ENCODE data around the gene AKR1C4. TPM values are rescaled to one million over a fixed set of nuclear protein-coding genes. Genes with fewer than 3 reads are reported as not detected.

The AKR1C4 gene
- total and polyA plus RNA-seq, 4 donors, result 3.2 to 260 (median 129) TPM

GRCh38 chr10:5155951-5156350 is 40.7 kb upstream of the AKR1C4 start:
- no peak for DNase-seq (ENCODE audit: low spot score)
- Histone ChIP-seq H3K9ac (ENCODE audit: low read depth in 1 of 2, low read length in 2 of 2) (no peak overlapping the region), H3K4me3 (ENCODE audit: low read depth in 1 of 3, low read length in 3 of 3) (no peak overlapping the region), H3K9me3 (ENCODE audit: control insufficient read depth in 4 of 4, low read length in 3 of 4) (peaks cover 0 to 2% (median 0%) of the 10 kb centered on the region in 4 donors), H3K27ac (ENCODE audit: low read depth in 1 of 2, low read length in 2 of 2) (no peak overlapping the region), H3K36me3 (ENCODE audit: control insufficient read depth in 4 of 4, insufficient read depth in 3 of 4, low read depth in 1 of 4, low read length in 3 of 4) (peaks cover 12 to 72% (median 62%) of the 10 kb centered on the region in 4 donors), H3K27me3 (ENCODE audit: control insufficient read depth in 4 of 4, insufficient read depth in 4 of 4, low read length in 3 of 4) (no peaks in the 10 kb centered on the region), H3K4me1 (ENCODE audit: control insufficient read depth in 4 of 4, insufficient read depth in 4 of 4, low read length in 3 of 4) (no peaks in the 10 kb centered on the region)
- 79% methylated on average over 1 of the region's 1 CpG for WGBS
- no peak for TF ChIP-seq HNF4A (conservative IDR thresholded peaks at IDR 0.05)
- no peak for TF ChIP-seq ZBTB33 (IDR thresholded peaks at IDR 0.05)
- TF ChIP-seq FOXA1 (IDR thresholded peaks at IDR 0.05), result no peak
- TF ChIP-seq RXRA (IDR thresholded peaks at IDR 0.05), result no peak
- TF ChIP-seq REST (IDR thresholded peaks at IDR 0.05), result no peak
- no peak for TF ChIP-seq ATF3 (IDR thresholded peaks at IDR 0.05)
- no peak for TF ChIP-seq EGR1 (IDR thresholded peaks at IDR 0.05; ENCODE audit: low read depth in 2 of 2)
- TF ChIP-seq CTCF (IDR thresholded peaks at IDR 0.05; ENCODE audit: low read depth, low read length, missing input control), result no peak

GRCh38 chr10:5157501-5157900 is 39.1 kb upstream of the AKR1C4 start:
- Histone ChIP-seq H3K27me3 (ENCODE audit: control insufficient read depth in 4 of 4, insufficient read depth in 4 of 4, low read length in 3 of 4) (no peaks in the 10 kb centered on the region), H3K9me3 (ENCODE audit: control insufficient read depth in 4 of 4, low read length in 3 of 4) (no peaks in the 10 kb centered on the region), H3K4me1 (ENCODE audit: control insufficient read depth in 4 of 4, insufficient read depth in 4 of 4, low read length in 3 of 4) (no peaks in the 10 kb centered on the region), H3K27ac (ENCODE audit: low read depth in 1 of 2, low read length in 2 of 2) (no peak overlapping the region), H3K9ac (ENCODE audit: low read depth in 1 of 2, low read length in 2 of 2) (no peak overlapping the region), H3K36me3 (ENCODE audit: control insufficient read depth in 4 of 4, insufficient read depth in 3 of 4, low read depth in 1 of 4, low read length in 3 of 4) (peaks cover 13 to 80% (median 73%) of the 10 kb centered on the region in 4 donors), H3K4me3 (ENCODE audit: low read depth in 1 of 3, low read length in 3 of 3) (no peak overlapping the region)
- WGBS, result 87% methylated on average over 10 of the region's 10 CpGs
- no peak for DNase-seq (ENCODE audit: low spot score)
- TF ChIP-seq JUND (IDR thresholded peaks at IDR 0.05), result no peak

- no peak overlapping the region for H3K9ac ChIP-seq (ENCODE audit: low read depth in 1 of 2, low read length in 2 of 2)
- peaks cover 0 to 2% (median 0%) of the 10 kb centered on the region in 4 donors for H3K9me3 ChIP-seq (ENCODE audit: control insufficient read depth in 4 of 4, low read length in 3 of 4)
- no peaks in the 10 kb centered on the region for H3K4me1 ChIP-seq (ENCODE audit: control insufficient read depth in 4 of 4, insufficient read depth in 4 of 4, low read length in 3 of 4)
- WGBS, result 81% methylated on average over 6 of the region's 6 CpGs
- H3K27ac ChIP-seq (ENCODE audit: low read depth in 1 of 2, low read length in 2 of 2), result peak overlapping the region; percentile 9 to 32
- H3K36me3 ChIP-seq (ENCODE audit: control insufficient read depth in 4 of 4, insufficient read depth in 3 of 4, low read depth in 1 of 4, low read length in 3 of 4), result peaks cover 13 to 78% (median 68%) of the 10 kb centered on the region in 4 donors
- H3K27me3 ChIP-seq (ENCODE audit: control insufficient read depth in 4 of 4, insufficient read depth in 4 of 4, low read length in 3 of 4), result no peaks in the 10 kb centered on the region
- H3K4me3 ChIP-seq (ENCODE audit: low read depth in 1 of 3, low read length in 3 of 3), result no peak overlapping the region
- DNase-seq (ENCODE audit: low spot score), result no peak
- TF ChIP-seq HNF4A (conservative IDR thresholded peaks at IDR 0.05) (no peak), TAF1 (conservative IDR thresholded peaks at IDR 0.05) (no peak), GABPA (IDR thresholded peaks at IDR 0.05 in 1 of 2, conservative IDR thresholded peaks at IDR 0.05 in 1 of 2) (no peak), RAD21 (IDR thresholded peaks at IDR 0.05) (no peak), FOXA2 (IDR thresholded peaks at IDR 0.05) (no peak), SP1 (IDR thresholded peaks at IDR 0.05) (no peak), ZBTB33 (IDR thresholded peaks at IDR 0.05) (no peak), RXRA (IDR thresholded peaks at IDR 0.05) (no peak), JUND (IDR thresholded peaks at IDR 0.05) (no peak), EGR1 (IDR thresholded peaks at IDR 0.05; ENCODE audit: low read depth in 2 of 2) (no peak), YY1 (IDR thresholded peaks at IDR 0.05) (no peak)
Observed at GRCh38 chr10:5159126-5159525, 37.5 kb upstream of the AKR1C4 start.
